Bronchial epithelial cell (primary cell): Measurements from ENCODE around the gene FAM228A. TPM values are rescaled to one million over a fixed set of nuclear protein-coding genes. Genes with fewer than 3 reads are reported as not detected.

ENCODE experiments used
- DNase-seq: peaks from one replicate; pipeline ENCODE4 v3.0.0-alpha.2; 2010; ENCODE audit warnings: low read depth
- FAIRE-seq: peaks from 2 replicates; lab custom pipeline; 2011; peaks lifted over from hg19 to GRCh38; lab: Jason Lieb, UNC
- H3K27me3 ChIP-seq: 2 replicates; pipeline ENCODE4 v1.5.1; 2011; ENCODE audit warnings: low read length; ENCODE audit not compliant: control insufficient read depth, insufficient read depth
- H3K36me3 ChIP-seq: 2 replicates; pipeline ENCODE4 v1.5.1; 2011; ENCODE audit warnings: low read length; ENCODE audit not compliant: control insufficient read depth, insufficient read depth
- H3K4me3 ChIP-seq: 2 replicates; pipeline ENCODE4 v1.5.1; 2011; ENCODE audit warnings: mild to moderate bottlenecking, low read depth, low read length, control low read depth
- total RNA-seq: library from RNA; depleted of rRNA; stranded (reverse); fragments of >200 nt; gene quantifications from 2 replicates; pipeline ENCODE4 v1.2.1, GENCODE V29; 2014
- TF ChIP-seq, protein P1 (sequence below): IDR thresholded peaks from 2 replicates; pipeline ENCODE4 v1.5.1; 2011; ENCODE audit warnings: mild to moderate bottlenecking, moderate library complexity, low read length, control low read depth, inconsistent platforms; ENCODE audit not compliant: insufficient read depth, severe bottlenecking

The FAM228A gene
- total RNA-seq, 1 donor from 2014 or later, result not detected

DNA sequence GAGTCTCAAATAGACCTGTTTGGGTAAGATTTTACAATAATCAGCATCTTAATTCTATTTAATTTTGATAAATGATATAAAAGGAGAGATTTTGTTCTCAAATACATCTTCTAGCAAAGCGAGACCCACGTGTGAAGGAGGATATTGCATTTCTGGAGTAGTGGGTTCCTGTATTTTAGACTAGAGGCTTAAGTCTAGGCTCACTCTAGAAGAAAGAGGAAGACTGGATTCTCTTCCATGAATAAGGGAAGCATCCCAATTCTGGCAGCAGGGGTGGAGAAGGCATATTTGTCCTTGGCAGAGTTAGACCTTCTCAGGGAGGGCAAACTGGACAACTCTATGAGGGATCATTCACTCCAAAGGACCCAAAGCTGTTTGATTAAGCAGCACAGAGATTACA, 11.3 kb upstream of the FAM228A start:
- Histone ChIP-seq H3K27me3 (no peaks in the 10 kb centered on the region), H3K4me3 (no peak overlapping the region), H3K36me3 (no peaks in the 10 kb centered on the region)
- FAIRE-seq (no peak), DNase-seq (no peak)
- TF ChIP-seq, protein P1, sequence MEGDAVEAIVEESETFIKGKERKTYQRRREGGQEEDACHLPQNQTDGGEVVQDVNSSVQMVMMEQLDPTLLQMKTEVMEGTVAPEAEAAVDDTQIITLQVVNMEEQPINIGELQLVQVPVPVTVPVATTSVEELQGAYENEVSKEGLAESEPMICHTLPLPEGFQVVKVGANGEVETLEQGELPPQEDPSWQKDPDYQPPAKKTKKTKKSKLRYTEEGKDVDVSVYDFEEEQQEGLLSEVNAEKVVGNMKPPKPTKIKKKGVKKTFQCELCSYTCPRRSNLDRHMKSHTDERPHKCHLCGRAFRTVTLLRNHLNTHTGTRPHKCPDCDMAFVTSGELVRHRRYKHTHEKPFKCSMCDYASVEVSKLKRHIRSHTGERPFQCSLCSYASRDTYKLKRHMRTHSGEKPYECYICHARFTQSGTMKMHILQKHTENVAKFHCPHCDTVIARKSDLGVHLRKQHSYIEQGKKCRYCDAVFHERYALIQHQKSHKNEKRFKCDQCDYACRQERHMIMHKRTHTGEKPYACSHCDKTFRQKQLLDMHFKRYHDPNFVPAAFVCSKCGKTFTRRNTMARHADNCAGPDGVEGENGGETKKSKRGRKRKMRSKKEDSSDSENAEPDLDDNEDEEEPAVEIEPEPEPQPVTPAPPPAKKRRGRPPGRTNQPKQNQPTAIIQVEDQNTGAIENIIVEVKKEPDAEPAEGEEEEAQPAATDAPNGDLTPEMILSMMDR, result no peak

DNA sequence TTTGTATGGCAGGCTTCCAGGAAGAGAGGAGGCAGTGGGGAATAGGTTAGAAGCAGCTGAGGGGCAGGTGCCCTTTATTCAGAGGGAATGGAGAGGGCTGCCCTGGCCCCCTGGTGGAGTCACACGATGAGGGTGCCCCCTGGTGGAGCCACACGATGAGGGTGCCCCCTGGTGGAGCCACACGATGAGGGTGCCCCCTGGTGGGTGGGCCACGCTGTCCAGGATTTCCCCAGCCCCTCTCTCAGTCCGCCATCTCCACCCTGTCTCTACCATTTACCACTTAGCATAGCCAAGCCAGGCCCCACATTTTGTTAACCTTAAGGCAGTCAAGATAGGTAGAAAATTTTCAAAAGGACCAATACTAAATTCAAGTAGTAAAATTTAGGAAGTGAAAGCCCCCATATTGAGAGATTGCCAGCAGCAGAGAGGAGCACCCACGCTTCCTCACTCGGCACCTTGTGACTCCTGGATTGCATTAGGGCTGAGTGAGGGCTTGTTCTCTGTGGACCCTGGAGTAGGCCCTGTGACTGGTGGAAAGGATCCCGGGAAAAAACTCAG, 10.4 kb upstream of the FAM228A start:
- DNase-seq, result no peak
- H3K36me3 ChIP-seq, result no peaks in the 10 kb centered on the region
- H3K27me3 ChIP-seq, result no peaks in the 10 kb centered on the region
- H3K4me3 ChIP-seq, result no peak overlapping the region
- no peak for FAIRE-seq
- TF ChIP-seq, protein P1, result peak; percentile 75

DNA sequence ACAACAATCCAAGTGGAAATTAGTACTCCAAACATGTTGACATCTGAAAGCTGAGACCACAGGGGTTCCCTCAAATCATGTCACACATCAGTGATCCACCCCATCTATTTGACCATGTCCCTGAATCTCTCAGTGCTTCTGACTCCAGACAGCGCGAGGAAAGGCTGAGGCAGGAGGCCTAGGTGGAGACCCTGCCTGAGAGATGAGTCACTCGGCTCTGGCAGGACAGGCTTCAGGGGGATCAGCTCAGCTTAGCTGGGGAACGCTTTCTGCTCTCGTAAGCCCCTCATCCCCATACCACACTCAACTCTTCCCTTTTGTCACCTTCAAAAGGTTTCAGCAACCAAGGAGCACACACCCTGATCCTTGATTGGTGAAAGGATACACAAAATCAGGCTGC, 5.8 kb upstream of the FAM228A start:
- Histone ChIP-seq H3K36me3 (no peaks in the 10 kb centered on the region), H3K27me3 (no peaks in the 10 kb centered on the region), H3K4me3 (no peak overlapping the region)
- DNase-seq (no peak), FAIRE-seq (no peak)
- TF ChIP-seq, protein P1, result no peak

DNA sequence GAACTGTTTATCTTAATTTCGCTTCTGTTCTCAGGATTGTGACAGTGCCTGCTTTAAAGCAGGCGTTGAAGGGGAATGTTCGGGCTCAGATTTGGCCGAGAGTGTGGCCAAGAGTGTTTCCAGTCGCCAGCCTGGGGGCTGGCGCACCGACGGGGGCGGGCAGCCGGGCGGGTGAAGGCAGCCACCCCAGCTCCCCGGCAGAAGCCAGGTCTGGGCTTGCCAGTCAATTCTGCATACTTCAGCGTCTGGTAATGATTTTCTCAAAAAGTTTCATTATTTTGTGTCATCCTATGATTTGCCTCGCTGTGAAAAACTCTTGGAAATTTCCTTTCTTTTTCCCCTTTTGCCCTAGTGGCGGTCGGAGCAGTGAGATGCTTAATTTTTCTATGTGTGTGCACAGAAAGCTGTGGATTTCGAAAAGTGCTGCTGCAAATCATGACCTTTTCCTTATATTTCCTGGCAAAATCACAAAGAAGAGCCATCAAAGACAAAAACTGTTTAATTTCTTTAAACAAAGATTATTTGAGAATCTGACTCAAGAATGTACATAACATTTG, 856 bp downstream of the FAM228A start:
- H3K4me3 ChIP-seq, result no peak overlapping the region
- TF ChIP-seq, protein P1, result no peak
- FAIRE-seq (no peak), DNase-seq (peak; percentile 13)
- H3K36me3 ChIP-seq, result no peaks in the 10 kb centered on the region
- H3K27me3 ChIP-seq, result peaks cover 2% of the 10 kb centered on the region

DNA sequence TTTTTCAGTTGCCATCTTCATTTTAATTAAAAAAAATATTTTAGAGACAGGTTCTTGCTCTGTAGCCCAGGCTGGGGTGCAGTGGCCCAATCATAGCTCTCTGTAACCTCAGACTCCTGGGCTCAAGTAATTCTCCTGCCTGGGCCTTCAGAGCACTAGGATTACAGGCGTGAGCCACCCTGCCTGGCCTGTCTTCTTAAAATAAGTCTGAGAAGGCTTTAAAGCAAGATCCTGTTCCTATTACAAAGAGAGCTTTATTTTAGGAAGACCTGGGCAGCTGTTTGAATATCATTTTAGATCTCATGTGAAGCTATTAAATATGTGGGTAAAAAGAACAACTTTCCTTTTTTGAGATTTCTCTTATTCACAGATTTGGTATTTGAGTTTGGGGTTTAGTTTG, 1.5 kb downstream of the FAM228A start:
- H3K27me3 ChIP-seq, result peaks cover 2% of the 10 kb centered on the region
- FAIRE-seq, result no peak
- H3K36me3 ChIP-seq, result no peaks in the 10 kb centered on the region
- H3K4me3 ChIP-seq, result no peak overlapping the region
- TF ChIP-seq, protein P1, result no peak
- no peak for DNase-seq

DNA sequence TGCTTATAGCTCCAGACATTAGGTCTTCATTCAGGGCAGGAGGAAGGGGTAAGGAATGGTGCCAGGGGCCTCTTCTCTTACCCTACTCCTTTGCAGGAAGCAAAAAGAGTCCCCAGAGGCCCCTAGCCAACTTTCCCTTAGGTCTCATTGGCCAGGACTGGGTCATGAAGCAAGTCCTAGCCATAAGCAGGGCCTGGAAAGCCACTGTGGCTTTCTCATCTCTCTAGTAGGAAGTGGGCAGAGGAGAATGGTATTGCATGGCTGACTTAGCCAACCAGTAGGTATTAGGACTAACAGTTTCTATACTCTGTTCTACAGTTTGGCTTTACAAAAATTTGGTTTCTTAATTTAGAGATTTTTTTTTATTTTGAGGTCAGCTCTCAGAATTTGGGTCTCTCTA, 4.8 kb downstream of the FAM228A start:
- Histone ChIP-seq H3K36me3 (no peaks in the 10 kb centered on the region), H3K27me3 (peaks cover 2% of the 10 kb centered on the region), H3K4me3 (no peak overlapping the region)
- TF ChIP-seq, protein P1, result no peak
- FAIRE-seq, result no peak
- DNase-seq, result no peak
